HepG2 (cell line): ENCODE results near the gene TXLNA. TPM values are rescaled to one million over a fixed set of nuclear protein-coding genes. Genes with fewer than 3 reads are reported as not detected.

ENCODE experiments used
- ATF2 ChIP-seq: sonication (generic); formaldehyde crosslinking; IDR thresholded peaks from 2 replicates; pipeline ENCODE4 v1.4.0; 2020; ENCODE audit warnings: missing genetic modification reagents
- CREB1 ChIP-seq, 2 experiments: fragments of 450-650 bp in 1 of 2; IDR thresholded peaks; 2 replicates each; pipeline ENCODE4 v1.6.1; 2016 to 2017; ENCODE audit warnings: control low read depth in 1 of 2, mild to moderate bottlenecking in 1 of 2, missing compliant biosample characterization in 1 of 2, missing genetic modification characterization in 1 of 2
- GATAD1 ChIP-seq: IDR thresholded peaks from 2 replicates; pipeline ENCODE4 v1.6.1; 2016; ENCODE audit warnings: missing genetic modification reagents, missing compliant biosample characterization
- HBP1 ChIP-seq: IDR thresholded peaks from 2 replicates; pipeline ENCODE4 v1.6.1; 2016; ENCODE audit warnings: low read depth, control low read depth
- HDAC1 ChIP-seq: sonication (generic); formaldehyde crosslinking; IDR thresholded peaks from 2 replicates; pipeline ENCODE4 v1.5.1; 2020; ENCODE audit warnings: mild to moderate bottlenecking, missing genetic modification reagents
- HMGA1 ChIP-seq: sonication (generic); formaldehyde crosslinking; conservative IDR thresholded peaks from 2 replicates; pipeline ENCODE4 v1.4.0; 2020; ENCODE audit warnings: missing genetic modification reagents
- KAT8 ChIP-seq: IDR thresholded peaks from 2 replicates; pipeline ENCODE4 v1.6.1; 2016; ENCODE audit warnings: missing genetic modification reagents, missing compliant biosample characterization
- MAF1 ChIP-seq: sonication (generic); formaldehyde crosslinking; IDR thresholded peaks from 2 replicates; pipeline ENCODE4 v1.5.0; 2020; ENCODE audit warnings: missing genetic modification reagents, borderline replicate concordance
- MEIS1 ChIP-seq: sonication (generic); formaldehyde crosslinking; IDR thresholded peaks from 2 replicates; pipeline ENCODE4 v1.9.0; 2021; ENCODE audit warnings: mild to moderate bottlenecking, missing genetic modification reagents, moderate library complexity, borderline replicate concordance
- NCOA5 ChIP-seq: sonication (generic); formaldehyde crosslinking; IDR thresholded peaks from 2 replicates; pipeline ENCODE4 v1.4.0; 2020; ENCODE audit warnings: missing genetic modification reagents
- PHF20 ChIP-seq: sonication (generic); formaldehyde crosslinking; IDR thresholded peaks from 2 replicates; pipeline ENCODE4 v1.5.0; 2020; ENCODE audit warnings: mild to moderate bottlenecking, missing genetic modification reagents
- PLRG1 ChIP-seq: fragments of 450-650 bp; conservative IDR thresholded peaks from 2 replicates; pipeline ENCODE4 v1.6.1; 2016
- RFX1 ChIP-seq: fragments of 450-650 bp; IDR thresholded peaks from 2 replicates; pipeline ENCODE4 v1.6.1; 2017
- RORA ChIP-seq: sonication (generic); formaldehyde crosslinking; IDR thresholded peaks from 2 replicates; pipeline ENCODE4 v1.5.0; 2020; ENCODE audit warnings: mild to moderate bottlenecking, missing genetic modification reagents, moderate library complexity
- SOX13 ChIP-seq, 3 experiments: fragments of 450-650 bp in 1 of 3; sonication (generic) in 1 of 3; formaldehyde crosslinking in 1 of 3; IDR thresholded peaks in 2 of 3; conservative IDR thresholded peaks in 1 of 3; 2 replicates each; pipeline versions ENCODE4 v1.5.0 to v1.6.1; 2016 to 2020; ENCODE audit warnings: antibody characterized with exemption in 1 of 3, mild to moderate bottlenecking in 1 of 3, missing compliant biosample characterization in 1 of 3, missing genetic modification reagents in 1 of 3, moderate library complexity in 1 of 3
- TCF7 ChIP-seq: sonication (generic); IDR thresholded peaks from 2 replicates; pipeline ENCODE4 v1.6.1; 2016; ENCODE audit warnings: antibody characterized with exemption, low read depth
- TEAD3 ChIP-seq: optimal IDR thresholded peaks from 2 replicates; pipeline ENCODE3; 2016; ENCODE audit warnings: borderline replicate concordance
- ZC3H4 ChIP-seq: sonication (generic); formaldehyde crosslinking; IDR thresholded peaks from 2 replicates; pipeline ENCODE4 v1.4.0; 2020; ENCODE audit warnings: missing genetic modification reagents, borderline replicate concordance
- ZMYM4 ChIP-seq: sonication (generic); formaldehyde crosslinking; IDR thresholded peaks from 2 replicates; pipeline ENCODE4 v1.8.1; 2023; ENCODE audit warnings: mild to moderate bottlenecking, missing genetic modification reagents
- ZNF274 ChIP-seq: sonication (generic); formaldehyde crosslinking; IDR thresholded peaks from 2 replicates; pipeline ENCODE4 v1.5.1; 2020; ENCODE audit warnings: mild to moderate bottlenecking, missing genetic modification reagents
- ZNF501 ChIP-seq: sonication (generic); formaldehyde crosslinking; IDR thresholded peaks from 2 replicates; pipeline ENCODE4 v1.5.1; 2020; ENCODE audit warnings: mild to moderate bottlenecking, moderate library complexity, missing genetic modification reagents
- ZNF556 ChIP-seq: sonication (generic); formaldehyde crosslinking; IDR thresholded peaks from 2 replicates; pipeline ENCODE4 v1.4.0; 2020; ENCODE audit warnings: mild to moderate bottlenecking, missing genetic modification reagents, borderline replicate concordance
- ZNF607 ChIP-seq: sonication (generic); formaldehyde crosslinking; IDR thresholded peaks from 2 replicates; pipeline ENCODE4 v1.5.1; 2020; ENCODE audit warnings: missing genetic modification reagents, mild to moderate bottlenecking, borderline replicate concordance
- ZXDC ChIP-seq: sonication (generic); formaldehyde crosslinking; IDR thresholded peaks from 2 replicates; pipeline ENCODE4 v1.5.0; 2020; ENCODE audit warnings: mild to moderate bottlenecking, missing genetic modification reagents
- polyA plus RNA-seq, 8 experiments: library from polyadenylated mRNA; depleted of rRNA in 3 of 8; stranded (reverse) in 7 of 8; unstranded in 1 of 8; fragments of >200 nt; fragmentation: Illumina TruSeq in 4 of 8; extraction: Trizol in 4 of 8; gene quantifications; 2 replicates each; pipeline versions ENCODE4 v1.2.1 to v1.2.3, GENCODE V29; 2011 to 2016; ENCODE audit warnings: low read depth in 4 of 8, missing spikeins in 1 of 8, mixed read lengths in 1 of 8; ENCODE audit not compliant: insufficient read depth in 1 of 8
- total RNA-seq, 5 experiments: library from RNA; depleted of rRNA; stranded (reverse); fragments of >200 nt; fragmentation: Illumina TruSeq; extraction: Trizol; gene quantifications; 2 replicates each; pipeline ENCODE4 v1.2.3, GENCODE V29; 2016; ENCODE audit warnings: low read depth in 1 of 5

Gene TXLNA
- total and polyA plus RNA-seq, 2 of the 13 experiments (the other 11 are each of a cell fraction or from before 2014, with no cell fraction given) = 29.6 to 67.8 TPM

- TF ChIP-seq ZXDC = 0 out of 2 replicates have a peak, but pooled peaks have one; percentile 68
- no peak for TF ChIP-seq MAF1 (CRISPR knock-in tag)
- peak; percentile 52; the same call in 1 of the 2 replicates for TF ChIP-seq HBP1 (CRISPR knock-in tag)
- TF ChIP-seq NCOA5 (CRISPR knock-in tag) = no peak
- TF ChIP-seq RFX1 = peak; percentile 92
- no peak for TF ChIP-seq HMGA1 (CRISPR knock-in tag)
- TF ChIP-seq ZC3H4 = no peak
- TF ChIP-seq PLRG1 = no peak
- peak; percentile 95 for TF ChIP-seq GATAD1 (CRISPR knock-in tag)
- TF ChIP-seq ZMYM4 = 0 out of 2 replicates have a peak, but pooled peaks have one; percentile 32
- no peak for TF ChIP-seq TCF7
- TF ChIP-seq RORA (CRISPR knock-in tag) = no peak
- peak; percentile 45; the same call in 1 of the 2 replicates for TF ChIP-seq ZNF607
- TF ChIP-seq TEAD3 (CRISPR knock-in tag) = peak; percentile 53
- TF ChIP-seq CREB1 (IDR thresholded peaks at IDR 0.05) = peak; percentile 88
- TF ChIP-seq CREB1 (CRISPR knock-in tag; IDR thresholded peaks at IDR 0.05) = peak; percentile 95
- peak; percentile 90 for TF ChIP-seq PHF20
- TF ChIP-seq KAT8 (CRISPR knock-in tag) = peak; percentile 83
- TF ChIP-seq SOX13 (IDR thresholded peaks at IDR 0.05) = no peak
- TF ChIP-seq SOX13 (CRISPR knock-in tag; conservative IDR thresholded peaks at IDR 0.05 in 1 of 2, IDR thresholded peaks at IDR 0.05 in 1 of 2) = peak in 1 of 2 experiments; percentile 12; a peak in 1 of 4 replicates
- peak; percentile 13; the same call in 1 of the 2 replicates for TF ChIP-seq ZNF274 (CRISPR knock-in tag)
- peak; percentile 71 for TF ChIP-seq ATF2 (CRISPR knock-in tag)
- 0 out of 2 replicates have a peak, but pooled peaks have one; percentile 27 for TF ChIP-seq ZNF556
- TF ChIP-seq HDAC1 (CRISPR knock-in tag) = peak; percentile 86
- TF ChIP-seq ZNF501 (CRISPR knock-in tag) = peak; percentile 72
- no peak for TF ChIP-seq MEIS1 (CRISPR knock-in tag)
These were observed 26.2 kb downstream of the TXLNA start, which contains the start of gene IQCC (continued) for GRCh38 chr1:32205401-32206370.
